Stimulated activated CD4-positive, alpha-beta T cell treated with anti-CD3 and anti-CD28 coated beads, Interleukin-2, amount 100 ng/mL, for 24 hours (primary cell): ENCODE results near the gene PLCG2.
"Not testable (repeated sequence)": the region's sequence is repeated elsewhere in the genome, so short reads cannot be mapped to it uniquely, and the experiment has no call there.

Source experiments
- DNase-seq, 2 donors: peaks; one replicate each; pipeline ENCODE4 v3.0.0-alpha.2; 2020

PLCG2 gene

GRCh38 chr16:81792828-81793227, 13.7 kb downstream of the PLCG2 start:
- DNase-seq: no peak

GRCh38 chr16:81795193-81795592, 16.1 kb downstream of the PLCG2 start:
- DNase-seq: no peak

- no peak for DNase-seq
These were observed 16.9 kb downstream of the PLCG2 start for GRCh38 chr16:81796035-81796434.

GRCh38 chr16:81796583-81797346, 17.7 kb downstream of the PLCG2 start:
- no peak for DNase-seq

GRCh38 chr16:81797443-81797842, 18.4 kb downstream of the PLCG2 start:
- DNase-seq: no peak

- peak in 1 of 2 donors; percentile 25 for DNase-seq
These were observed 19.4 kb downstream of the PLCG2 start for GRCh38 chr16:81798311-81799137.

GRCh38 chr16:81799138-81799504, 20.0 kb downstream of the PLCG2 start:
- no peak for DNase-seq

GRCh38 chr16:81801724-81802123, 22.6 kb downstream of the PLCG2 start:
- DNase-seq: not testable (repeated sequence)

GRCh38 chr16:81803332-81803731, 24.2 kb downstream of the PLCG2 start:
- DNase-seq: no peak

- DNase-seq: no peak
These were observed 25.1 kb downstream of the PLCG2 start for GRCh38 chr16:81804134-81804610.

- DNase-seq: no peak
These were observed 27.6 kb downstream of the PLCG2 start for GRCh38 chr16:81806696-81807095.

- no peak for DNase-seq
These were observed 28.8 kb downstream of the PLCG2 start for GRCh38 chr16:81807767-81808358.

- no peak for DNase-seq
These were observed 29.9 kb downstream of the PLCG2 start for GRCh38 chr16:81808933-81809480.

- DNase-seq: no peak
These were observed 30.5 kb downstream of the PLCG2 start for GRCh38 chr16:81809567-81809966.

- DNase-seq: no peak
These were observed 31.3 kb downstream of the PLCG2 start for GRCh38 chr16:81810361-81810760.

GRCh38 chr16:81810894-81811538, 31.9 kb downstream of the PLCG2 start:
- no peak for DNase-seq

- no peak for DNase-seq
These were observed 34.6 kb downstream of the PLCG2 start for GRCh38 chr16:81813648-81814047.

GRCh38 chr16:81814751-81815428, 35.8 kb downstream of the PLCG2 start:
- no peak for DNase-seq

GRCh38 chr16:81815429-81815766, 36.3 kb downstream of the PLCG2 start:
- DNase-seq: no peak

GRCh38 chr16:81816351-81816750, 37.3 kb downstream of the PLCG2 start:
- DNase-seq: no peak

GRCh38 chr16:81816793-81817210, 37.7 kb downstream of the PLCG2 start:
- DNase-seq: no peak

- DNase-seq: no peak
These were observed 38.2 kb downstream of the PLCG2 start for GRCh38 chr16:81817296-81817695.
